Measurements from ENCODE around the gene STOM.

The STOM gene

GRCh38 chr9:121304707-121305106, 65.3 kb downstream of the STOM start:
- DNase-seq (ENCODE audit: low spot score), result no peak
- in situ Hi-C loops (cut with MboI; ENCODE audit: low pct_unique_long_range_greater_than_20kb, low sequenced_read_pairs, unreplicated experiment), result no loop called here
- TF ChIP-seq CTCF (IDR thresholded peaks at IDR 0.05; ENCODE audit: extremely low read depth, insufficient read depth, missing control alignments), result no peak

- in situ Hi-C loops (cut with MboI; ENCODE audit: low pct_unique_long_range_greater_than_20kb, low sequenced_read_pairs, unreplicated experiment), result no loop called here
- no peak for TF ChIP-seq CTCF (IDR thresholded peaks at IDR 0.05; ENCODE audit: extremely low read depth, insufficient read depth, missing control alignments)
- DNase-seq (ENCODE audit: low spot score), result no peak
Observed at GRCh38 chr9:121303456-121304451, 66.3 kb downstream of the STOM start.

GRCh38 chr9:121302786-121303185, 67.3 kb downstream of the STOM start:
- no peak for TF ChIP-seq CTCF (IDR thresholded peaks at IDR 0.05; ENCODE audit: extremely low read depth, insufficient read depth, missing control alignments)
- in situ Hi-C loops (cut with MboI; ENCODE audit: low pct_unique_long_range_greater_than_20kb, low sequenced_read_pairs, unreplicated experiment), result no loop called here
- DNase-seq (ENCODE audit: low spot score), result no peak

- DNase-seq (ENCODE audit: low spot score), result no peak
- in situ Hi-C loops (cut with MboI; ENCODE audit: low pct_unique_long_range_greater_than_20kb, low sequenced_read_pairs, unreplicated experiment), result no loop called here
- TF ChIP-seq CTCF (IDR thresholded peaks at IDR 0.05; ENCODE audit: extremely low read depth, insufficient read depth, missing control alignments), result no peak
Observed at GRCh38 chr9:121302341-121302740, 67.7 kb downstream of the STOM start.

- in situ Hi-C loops (cut with MboI; ENCODE audit: low pct_unique_long_range_greater_than_20kb, low sequenced_read_pairs, unreplicated experiment), result no loop called here
- TF ChIP-seq CTCF (IDR thresholded peaks at IDR 0.05; ENCODE audit: extremely low read depth, insufficient read depth, missing control alignments), result no peak
- DNase-seq (ENCODE audit: low spot score), result no peak
Observed at GRCh38 chr9:121301881-121302286, 68.2 kb downstream of the STOM start.

- in situ Hi-C loops (cut with MboI; ENCODE audit: low pct_unique_long_range_greater_than_20kb, low sequenced_read_pairs, unreplicated experiment), result no loop called here
- DNase-seq (ENCODE audit: low spot score), result no peak
- no peak for TF ChIP-seq CTCF (IDR thresholded peaks at IDR 0.05; ENCODE audit: extremely low read depth, insufficient read depth, missing control alignments)
Observed at GRCh38 chr9:121300283-121301119, 69.5 kb downstream of the STOM start.
